ENCODE measurements around the gene PGA5.
"Not testable (repeated sequence)": the region's sequence is repeated elsewhere in the genome, so short reads cannot be mapped to it uniquely, and the experiment has no call there.

PGA5 gene

DNA sequence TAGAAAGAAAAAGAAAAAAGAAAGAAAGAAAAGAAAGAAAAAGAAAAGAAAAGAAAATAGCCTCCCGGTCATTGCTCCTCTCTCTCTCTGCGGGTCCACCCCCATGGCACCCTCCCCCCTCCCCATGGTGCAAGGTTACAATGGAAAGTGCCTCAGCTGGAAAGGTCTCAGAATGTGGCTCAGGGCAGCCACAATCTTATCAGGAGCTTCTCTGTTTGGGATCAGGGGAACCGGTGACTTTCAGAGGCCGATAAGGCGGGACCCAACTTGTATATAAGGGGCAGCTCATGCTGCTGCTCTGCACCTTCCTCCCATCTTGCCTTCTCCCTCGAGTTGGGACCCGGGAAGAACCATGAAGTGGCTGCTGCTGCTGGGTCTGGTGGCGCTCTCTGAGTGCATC lies at the start of gene PGA5:
PGA5 (plus strand) TSS at position 301 of the 400 bp plus-strand sequence; CDS start at position 353, 52 bp downstream.
- not testable (repeated sequence) for H3K4me3 ChIP-seq (ENCODE audit: low read depth, low read length); DNase-seq (ENCODE audit: low read depth)

DNA sequence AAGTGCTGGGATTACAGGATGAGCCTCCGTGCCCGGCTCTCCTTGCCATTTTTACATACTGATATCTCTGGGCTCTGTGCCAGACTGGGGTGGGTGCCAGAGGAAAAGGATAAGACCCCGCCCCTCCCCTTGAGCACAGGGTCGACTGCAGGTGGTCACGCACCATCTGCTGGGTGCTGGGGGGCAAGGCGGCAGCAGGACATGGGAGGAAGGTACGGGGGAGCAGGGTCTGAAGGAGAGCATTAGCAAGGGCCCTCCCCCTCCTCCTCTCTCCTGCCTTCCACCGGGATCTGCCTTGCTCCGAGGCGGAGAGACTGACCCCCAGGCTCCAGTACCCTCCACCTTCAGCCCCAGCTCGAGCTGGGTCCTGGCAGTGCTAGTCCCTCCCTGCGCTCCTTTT lies 47.4 kb upstream of the PGA5 start:
- H3K4me3 ChIP-seq (ENCODE audit: low read depth, low read length) = no peak overlapping the region
- no peak for DNase-seq (ENCODE audit: low read depth)

DNA sequence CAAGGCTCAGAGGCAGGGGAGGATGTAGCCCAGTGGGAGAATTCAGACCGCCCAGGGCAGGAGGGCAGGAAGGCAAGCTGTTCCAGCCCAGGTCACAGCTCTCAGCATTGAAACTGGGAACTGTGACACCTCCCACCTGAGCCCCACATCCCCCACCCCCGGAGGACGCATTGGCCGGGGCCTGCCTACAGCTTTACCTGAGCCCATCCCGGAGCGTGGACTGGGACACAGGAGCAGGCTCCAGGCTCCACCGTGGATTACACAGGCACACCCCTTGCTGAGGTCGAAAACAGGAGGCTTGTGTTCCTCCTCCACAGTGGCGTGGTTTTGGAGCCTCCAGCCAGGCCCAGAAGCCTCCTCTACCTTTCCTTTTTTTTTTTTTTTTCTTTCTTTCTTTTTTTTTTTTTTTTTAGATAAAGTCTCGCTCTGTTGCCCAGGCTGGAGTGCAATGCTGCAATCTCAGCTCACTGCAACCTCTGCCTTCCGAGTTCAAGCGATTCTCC lies 46.8 kb upstream of the PGA5 start:
- no peak overlapping the region for H3K4me3 ChIP-seq (ENCODE audit: low read depth, low read length)
- no peak for DNase-seq (ENCODE audit: low read depth)

DNA sequence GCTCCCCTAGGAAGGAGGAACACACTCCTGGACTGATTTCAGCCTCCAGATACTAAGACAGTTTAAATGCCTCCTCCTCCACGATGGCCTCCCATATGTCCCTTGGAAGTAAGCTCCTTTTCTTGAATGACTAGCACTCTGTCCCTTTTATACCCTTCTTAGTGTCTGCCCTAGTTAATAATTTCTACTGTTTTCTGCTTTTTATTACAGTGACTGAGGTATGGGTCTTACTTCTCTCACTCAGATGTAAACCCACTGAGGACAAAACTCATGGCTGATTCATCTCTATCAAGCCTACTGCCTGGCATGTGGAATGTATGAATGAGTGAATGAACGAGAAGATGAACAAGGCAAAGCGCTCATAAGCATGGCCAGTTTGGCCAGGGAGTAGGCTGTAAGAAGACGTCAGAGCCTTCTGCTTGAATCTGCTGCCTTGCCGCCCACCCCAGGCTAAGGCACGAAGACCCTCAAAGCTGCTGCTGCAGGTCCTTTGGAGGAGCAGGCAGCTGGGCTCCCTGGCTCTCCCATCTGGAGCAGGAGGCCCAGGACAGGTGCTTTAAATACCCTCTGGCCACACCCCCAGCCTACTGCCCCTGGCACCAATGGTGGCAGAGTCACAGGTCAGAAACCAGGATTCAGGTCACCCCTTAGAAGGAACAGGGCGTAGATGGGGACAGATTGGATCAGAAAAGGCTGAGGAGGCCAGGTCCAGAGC lies 45.8 kb upstream of the PGA5 start:
- no peak for DNase-seq (ENCODE audit: low read depth)

DNA sequence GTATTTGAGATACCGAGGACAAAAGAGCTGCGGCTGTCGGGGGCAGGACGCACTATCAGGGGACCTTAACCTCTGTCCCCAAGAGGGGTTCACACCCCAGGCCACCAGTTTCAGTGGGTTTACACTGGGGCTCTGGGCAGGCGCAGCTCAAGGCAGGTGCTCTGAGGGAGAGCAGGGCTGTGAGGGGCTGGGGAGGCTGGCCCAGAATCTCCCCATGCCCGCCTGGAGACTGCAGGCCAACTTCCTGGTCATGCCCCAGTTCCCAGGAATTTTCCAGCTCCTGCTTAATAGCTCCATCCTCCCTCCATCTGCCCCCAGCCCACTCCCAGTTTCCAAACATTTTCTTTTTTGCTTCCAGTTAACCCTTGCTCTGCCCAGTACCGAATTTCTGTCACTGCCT lies 45.3 kb upstream of the PGA5 start:
- H3K4me3 ChIP-seq (ENCODE audit: low read depth, low read length) = no peak overlapping the region
- no peak for DNase-seq (ENCODE audit: low read depth)

More for the DNA sequence above, 45.8 kb upstream of the PGA5 start:
- no peak overlapping the region for H3K4me3 ChIP-seq (ENCODE audit: low read depth, low read length)

DNA sequence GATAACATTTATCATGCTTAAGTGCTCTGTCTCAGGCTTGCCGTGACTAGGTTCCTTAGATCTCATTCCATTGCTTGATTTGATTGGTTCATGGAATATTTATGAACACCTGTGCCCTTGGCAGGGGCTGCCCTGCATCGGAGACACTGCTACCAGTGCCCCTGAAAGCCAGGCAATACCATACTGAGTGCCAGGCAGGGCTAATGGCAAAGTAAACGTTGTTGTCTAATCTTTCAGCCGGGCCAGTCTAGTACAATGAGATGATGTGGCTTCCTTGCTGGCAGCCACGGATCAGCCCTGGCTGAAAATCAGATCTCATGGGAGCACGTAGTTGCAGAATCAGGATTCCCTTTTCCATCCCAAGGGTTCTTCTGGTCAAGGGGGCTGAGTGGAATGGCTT lies 42.6 kb upstream of the PGA5 start:
- DNase-seq (ENCODE audit: low read depth) = no peak

DNA sequence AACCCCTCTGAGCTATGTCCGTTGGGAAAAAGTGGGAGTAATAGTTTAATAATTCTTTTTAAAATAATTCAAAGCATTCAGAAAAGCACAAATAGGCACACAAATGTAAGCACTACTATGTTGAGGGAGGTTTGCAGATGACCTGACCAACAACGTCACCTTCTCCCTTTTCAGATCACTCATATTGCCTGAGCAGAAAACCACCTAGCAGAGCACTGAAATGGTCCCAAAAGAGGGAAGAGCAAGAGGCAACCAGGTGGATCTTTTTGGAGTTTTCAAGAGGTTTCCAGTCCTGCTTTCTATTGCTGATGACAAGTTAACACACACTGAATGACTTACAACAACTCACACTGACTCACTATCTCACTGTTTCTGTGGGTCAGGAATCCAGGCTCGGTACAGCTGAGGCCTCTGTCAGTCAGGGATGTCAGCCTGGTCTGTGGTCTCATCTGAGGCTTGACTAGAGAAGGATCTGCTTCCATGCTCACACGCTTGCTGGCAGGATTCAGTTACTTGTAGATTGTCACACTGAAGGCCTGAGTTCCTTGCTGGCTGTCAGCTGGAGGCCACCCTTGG lies 41.9 kb upstream of the PGA5 start:
- H3K4me3 ChIP-seq (ENCODE audit: low read depth, low read length) = no peak overlapping the region
- DNase-seq (ENCODE audit: low read depth) = no peak

More for the DNA sequence above, 42.6 kb upstream of the PGA5 start:
- H3K4me3 ChIP-seq (ENCODE audit: low read depth, low read length) = no peak overlapping the region

DNA sequence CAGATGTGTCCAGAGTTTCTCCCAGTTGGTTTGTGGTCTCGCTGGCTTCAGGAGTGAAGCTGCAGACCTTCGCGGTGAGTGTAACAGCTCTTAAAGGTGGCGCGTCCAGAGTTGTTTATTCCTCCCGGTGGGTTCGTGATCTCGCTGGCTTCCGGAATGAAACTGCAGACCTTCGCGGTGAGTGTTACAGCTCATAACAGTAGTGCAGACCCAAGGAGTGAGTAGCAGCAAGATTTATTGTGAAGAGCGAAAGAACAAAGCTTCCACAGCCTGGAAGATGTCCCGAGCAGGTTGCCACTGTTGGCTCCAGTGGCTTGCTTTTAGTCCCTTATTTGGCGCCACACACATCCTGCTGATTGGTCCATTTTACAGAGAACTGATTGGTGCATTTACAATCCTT lies 39.5 kb upstream of the PGA5 start:
- no peak for DNase-seq (ENCODE audit: low read depth)

DNA sequence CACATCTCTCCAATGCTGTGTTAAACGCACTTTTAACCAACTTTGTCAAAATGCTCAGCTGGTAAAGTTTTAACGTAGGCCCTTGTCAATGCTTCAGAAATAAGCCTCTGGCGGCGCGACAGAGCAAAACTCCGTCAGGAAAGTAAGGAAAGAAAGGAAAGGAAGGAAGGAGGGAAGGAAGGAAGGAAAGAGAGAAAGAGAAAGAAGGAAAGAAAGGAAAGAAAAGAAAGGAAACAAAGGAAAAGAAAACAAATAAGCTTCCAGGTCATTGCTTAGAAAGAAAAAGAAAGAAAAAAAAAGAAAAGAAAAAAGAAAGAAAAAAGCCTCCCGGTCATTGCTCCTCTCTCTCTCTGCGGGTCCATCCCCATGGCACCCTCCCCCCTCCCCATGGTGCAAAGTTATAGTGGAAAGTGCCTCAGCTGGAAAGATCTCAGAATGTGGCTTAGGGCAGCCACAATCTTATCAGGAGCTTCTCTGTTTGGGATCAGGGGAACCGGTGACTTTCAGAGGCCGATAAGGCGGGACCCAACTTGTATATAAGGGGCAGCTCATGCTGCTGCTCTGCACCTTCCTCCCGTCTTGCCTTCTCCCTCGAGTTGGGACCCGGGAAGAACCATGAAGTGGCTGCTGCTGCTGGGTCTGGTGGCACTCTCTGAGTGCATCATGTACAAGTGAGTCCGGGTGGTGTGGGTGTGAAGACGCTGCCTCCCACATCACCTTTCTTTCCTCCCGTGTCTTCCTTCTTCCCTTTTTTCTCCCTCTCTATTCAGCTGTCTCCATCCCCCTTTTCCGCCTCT lies 37.8 kb upstream of the PGA5 start, which contains the start of gene PGA3:
PGA3 (plus strand) TSS at position 566 of the 797 bp plus-strand sequence; CDS start at position 616, 50 bp downstream.
- DNase-seq (ENCODE audit: low read depth); H3K4me3 ChIP-seq (ENCODE audit: low read depth, low read length): not testable (repeated sequence)

More for the DNA sequence above, 39.5 kb upstream of the PGA5 start:
- H3K4me3 ChIP-seq (ENCODE audit: low read depth, low read length) = no peak overlapping the region

DNA sequence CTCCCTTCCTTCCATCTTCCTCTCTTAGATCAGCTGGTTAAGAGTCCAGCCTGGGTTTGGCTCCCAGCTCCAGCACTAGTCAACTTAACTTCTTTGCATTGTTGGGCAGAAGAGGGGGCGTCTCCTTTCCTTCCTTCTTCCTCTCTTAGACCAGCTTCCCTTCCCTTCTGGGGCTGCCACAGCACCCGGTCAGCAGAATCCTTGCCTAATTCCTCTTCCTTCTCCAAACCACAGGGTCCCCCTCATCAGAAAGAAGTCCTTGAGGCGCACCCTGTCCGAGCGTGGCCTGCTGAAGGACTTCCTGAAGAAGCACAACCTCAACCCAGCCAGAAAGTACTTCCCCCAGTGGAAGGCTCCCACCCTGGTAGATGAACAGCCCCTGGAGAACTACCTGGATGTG lies 37.1 kb upstream of the PGA5 start:
- DNase-seq (ENCODE audit: low read depth); H3K4me3 ChIP-seq (ENCODE audit: low read depth, low read length): not testable (repeated sequence)

DNA sequence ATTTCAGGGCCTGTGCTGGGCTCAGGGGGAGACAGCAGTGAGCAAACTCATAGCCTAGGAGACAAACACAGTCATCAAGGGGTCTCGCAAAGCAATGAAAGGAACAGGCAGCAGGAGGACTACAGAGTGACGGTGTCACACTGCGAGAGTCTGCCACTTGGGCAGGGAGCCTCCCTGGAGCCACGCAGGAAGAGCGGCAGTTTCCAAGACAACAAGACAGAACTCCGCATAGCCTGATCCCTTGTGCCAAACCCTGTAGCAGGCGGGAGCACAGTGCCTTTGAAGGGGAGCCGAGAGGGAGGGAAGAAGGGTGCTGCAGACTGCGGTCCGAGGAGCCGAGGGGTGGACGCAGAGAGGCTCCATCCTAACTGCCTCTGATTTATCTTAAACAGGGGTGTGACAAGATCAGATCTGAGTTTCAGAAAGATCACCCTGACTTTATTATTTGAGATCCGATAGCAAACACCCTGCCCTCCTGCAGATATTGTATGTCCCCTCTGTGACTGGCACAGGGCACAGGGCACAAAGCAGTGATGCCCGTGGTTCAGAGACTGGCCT lies 36.4 kb upstream of the PGA5 start:
- H3K4me3 ChIP-seq (ENCODE audit: low read depth, low read length); DNase-seq (ENCODE audit: low read depth): not testable (repeated sequence)

DNA sequence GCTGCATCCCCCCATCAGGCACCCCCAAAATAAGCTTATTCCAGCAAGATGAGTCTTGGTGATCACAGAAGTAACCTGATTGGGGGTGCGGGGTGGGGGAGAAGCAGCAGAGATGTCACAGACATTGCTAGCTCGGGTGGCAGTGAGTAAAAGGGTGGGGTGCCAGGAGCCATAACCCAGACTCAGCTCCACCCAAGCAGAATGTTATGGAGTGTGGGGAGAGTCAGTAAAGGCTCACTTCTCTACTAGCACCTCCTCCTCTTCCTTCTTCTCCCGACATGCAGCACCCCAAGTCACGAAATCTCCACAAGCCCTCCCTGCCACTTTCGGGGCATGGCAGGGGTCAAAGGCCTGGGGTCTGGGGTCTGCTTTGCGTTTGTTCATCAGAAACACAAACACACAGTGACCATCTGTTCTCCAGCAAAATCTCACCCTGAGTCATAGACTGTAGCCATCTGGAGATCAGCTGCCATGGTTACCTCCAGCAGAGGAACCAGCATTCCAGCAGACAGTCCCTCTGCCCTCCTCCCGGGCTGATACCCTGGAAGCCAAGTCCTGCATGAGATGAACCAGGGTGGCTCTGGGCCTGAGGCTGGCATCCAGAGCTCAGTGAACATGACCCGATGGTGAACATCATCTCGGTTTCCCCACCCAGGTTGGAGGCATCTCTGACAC lies 33.2 kb upstream of the PGA5 start:
- DNase-seq (ENCODE audit: low read depth); H3K4me3 ChIP-seq (ENCODE audit: low read depth, low read length): not testable (repeated sequence)

DNA sequence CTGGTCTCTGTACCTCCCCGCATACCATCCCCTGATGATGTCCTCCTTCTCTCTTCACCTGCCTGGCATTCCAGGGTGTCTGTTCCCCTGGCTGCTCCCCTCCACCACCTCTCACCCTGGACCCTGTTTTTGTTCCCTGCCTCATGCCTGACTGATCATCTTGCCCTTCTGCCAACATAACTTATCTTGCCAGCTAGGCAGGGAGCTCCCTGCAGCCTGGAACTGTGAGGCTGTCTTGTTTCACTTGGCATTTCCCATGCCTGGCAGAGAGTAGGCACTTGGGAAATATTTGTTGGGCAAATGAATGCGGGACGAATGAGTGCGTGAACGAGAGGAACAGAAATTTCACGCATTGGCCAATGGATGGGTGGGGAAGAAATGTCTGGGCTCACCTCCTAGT lies 30.3 kb upstream of the PGA5 start:
- not testable (repeated sequence) for H3K4me3 ChIP-seq (ENCODE audit: low read depth, low read length); DNase-seq (ENCODE audit: low read depth)

DNA sequence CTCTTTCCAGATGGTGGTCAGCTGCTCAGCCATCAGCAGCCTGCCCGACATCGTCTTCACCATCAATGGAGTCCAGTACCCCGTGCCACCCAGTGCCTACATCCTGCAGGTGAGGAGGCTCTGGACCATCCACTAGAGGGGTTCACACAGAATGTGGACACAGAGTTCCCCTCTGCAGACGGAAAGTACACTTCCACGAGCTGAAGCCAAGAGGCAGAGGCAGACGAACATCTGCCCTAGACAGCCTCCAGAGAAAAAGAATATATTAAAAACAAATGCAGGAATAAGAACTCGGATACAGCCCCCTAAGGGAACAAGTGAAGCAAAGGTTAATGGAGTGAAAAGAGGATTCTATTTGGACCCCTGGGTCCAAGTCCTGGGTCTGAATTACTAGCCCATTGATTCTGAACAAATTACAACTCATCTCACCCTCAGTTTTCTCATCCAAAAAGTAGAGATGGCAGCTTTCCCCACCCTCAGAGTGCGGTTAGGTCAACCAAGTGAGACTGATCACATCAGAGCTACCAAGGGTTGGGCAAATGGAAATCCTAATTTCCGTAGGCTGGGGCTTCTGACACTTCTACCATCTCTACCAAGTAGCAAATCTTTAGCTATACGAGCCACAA lies 29.5 kb upstream of the PGA5 start:
- not testable (repeated sequence) for DNase-seq (ENCODE audit: low read depth)

DNA sequence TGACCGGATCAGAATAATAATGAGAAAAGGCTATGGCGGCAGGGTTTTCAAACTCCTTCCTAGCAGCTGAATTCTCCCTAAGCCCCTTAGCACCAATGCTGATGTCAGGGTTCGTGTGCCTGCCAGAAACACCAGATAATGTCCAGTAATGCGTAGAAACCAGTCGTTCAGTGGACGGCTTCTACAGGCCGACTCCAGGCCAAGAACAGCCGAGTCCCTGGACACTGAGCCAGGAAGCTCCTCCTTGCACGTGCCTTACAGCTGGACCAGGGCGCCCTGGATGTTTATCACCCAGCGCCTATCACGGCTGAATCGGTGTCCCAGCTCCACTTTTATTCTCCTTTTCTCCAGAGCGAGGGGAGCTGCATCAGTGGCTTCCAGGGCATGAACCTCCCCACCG lies 28.8 kb upstream of the PGA5 start:
- not testable (repeated sequence) for DNase-seq (ENCODE audit: low read depth); H3K4me3 ChIP-seq (ENCODE audit: low read depth, low read length)

More for the DNA sequence above, 29.5 kb upstream of the PGA5 start:
- not testable (repeated sequence) for H3K4me3 ChIP-seq (ENCODE audit: low read depth, low read length)

DNA sequence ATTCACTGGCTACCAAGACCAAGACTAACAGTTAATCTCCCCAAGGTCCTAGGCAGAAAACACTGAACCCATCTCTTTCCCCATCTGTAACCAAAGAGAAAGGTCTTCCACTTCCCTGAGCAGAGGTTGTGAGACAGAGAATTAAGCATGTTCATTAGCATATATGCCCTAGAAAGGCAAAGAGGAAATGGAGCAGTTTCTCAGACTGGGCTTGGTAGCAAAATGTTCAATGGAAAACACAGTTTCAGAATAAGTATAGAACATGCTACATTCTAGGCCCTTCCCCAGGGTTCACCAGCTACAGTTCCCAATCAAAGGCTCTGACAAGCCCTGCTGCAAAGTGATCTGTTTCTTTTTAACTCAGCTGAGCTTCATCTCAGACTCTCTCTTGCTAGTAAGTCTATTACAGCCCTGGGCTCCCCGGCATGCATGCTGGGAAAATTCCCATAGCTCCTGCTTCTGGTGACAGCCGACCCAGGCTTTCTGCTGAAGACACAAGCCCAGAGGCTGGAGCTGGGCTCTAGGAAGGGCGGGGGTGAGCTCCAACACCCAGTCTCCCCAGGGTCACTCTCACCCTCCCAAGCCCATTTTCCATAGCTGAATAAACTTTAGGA lies 27.2 kb upstream of the PGA5 start:
- H3K4me3 ChIP-seq (ENCODE audit: low read depth, low read length); DNase-seq (ENCODE audit: low read depth): not testable (repeated sequence)

DNA sequence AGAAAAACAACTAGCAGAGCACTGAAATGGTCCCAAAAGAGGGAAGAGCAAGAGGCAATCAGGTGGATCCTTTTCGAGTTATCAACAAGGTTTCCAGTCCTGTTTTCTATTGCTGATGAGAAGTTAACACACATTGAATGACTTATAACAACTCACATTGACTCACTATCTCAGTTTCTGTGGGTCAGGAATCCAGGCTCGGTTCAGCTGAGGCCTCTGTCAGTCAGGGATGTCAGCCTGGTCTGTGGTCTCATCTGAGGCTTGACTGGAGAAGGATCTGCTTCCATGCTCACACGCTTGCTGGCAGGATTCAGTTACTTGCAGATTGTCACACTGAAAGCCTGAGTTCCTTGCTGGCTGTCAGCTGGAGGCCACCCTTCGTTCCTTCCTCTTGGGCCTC lies 22.7 kb upstream of the PGA5 start:
- DNase-seq (ENCODE audit: low read depth); H3K4me3 ChIP-seq (ENCODE audit: low read depth, low read length): not testable (repeated sequence)

DNA sequence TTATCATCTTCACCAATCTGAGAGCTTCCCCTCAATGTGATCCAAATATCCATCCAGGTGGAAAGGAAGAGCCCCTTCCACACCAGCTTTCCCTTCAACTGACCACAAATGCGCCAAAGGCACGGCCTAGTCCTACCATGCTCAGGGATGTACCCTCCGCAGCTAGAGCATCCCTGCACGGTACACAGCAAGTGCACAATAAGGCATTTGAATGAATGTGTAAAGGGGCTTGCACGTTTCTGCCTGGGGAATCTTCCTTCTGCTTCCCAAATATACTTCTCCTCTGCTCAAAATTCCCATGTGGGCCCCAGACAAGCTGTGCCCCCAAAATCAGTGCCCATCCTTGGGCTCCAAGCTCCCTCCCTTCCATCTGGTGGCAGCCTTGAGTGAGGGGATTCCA lies 22.0 kb upstream of the PGA5 start:
- not testable (repeated sequence) for DNase-seq (ENCODE audit: low read depth); H3K4me3 ChIP-seq (ENCODE audit: low read depth, low read length)

Measured in skeletal muscle cell (primary cell).